Activated T-helper 1 cell treated with anti-CD3 and anti-CD28 coated beads, Interleukin-2, amount 50 U/mL, for 16 hours (primary cell): Measurements from ENCODE around the gene ATXN7L2.
A peak's percentile ranks its signal among the peaks of the same experiment; 100 is the strongest.
"Not testable (repeated sequence)": the region's sequence is repeated elsewhere in the genome, so short reads cannot be mapped to it uniquely, and the experiment has no call there.

Source experiments
- DNase-seq, 2 donors: peaks; one replicate each; pipeline ENCODE4 v3.0.0-alpha.2; 2020; ENCODE audit warnings: low read depth in 1 of 2, low spot score in 1 of 2

ATXN7L2 gene

GRCh38 chr1:109483672-109484518 lies at the start of gene ATXN7L2:
TSS of gene ATXN7L2 (plus strand) at chr1:109483905. CDS start at chr1:109483954, 49 bp downstream.
- peak; percentile 86 to 91 for DNase-seq

GRCh38 chr1:109434484-109434883 lies 49.2 kb upstream of the ATXN7L2 start:
- no peak for DNase-seq

- no peak for DNase-seq
Observed at GRCh38 chr1:109438798-109439297, 44.9 kb upstream of the ATXN7L2 start.

GRCh38 chr1:109441069-109441468 lies 42.6 kb upstream of the ATXN7L2 start:
- DNase-seq, result no peak

- no peak for DNase-seq
Observed at GRCh38 chr1:109443476-109443875, 40.2 kb upstream of the ATXN7L2 start.

GRCh38 chr1:109444346-109444745 lies 39.4 kb upstream of the ATXN7L2 start:
- no peak for DNase-seq

- DNase-seq, result not testable (repeated sequence)
Observed at GRCh38 chr1:109445949-109446695, 37.6 kb upstream of the ATXN7L2 start.

GRCh38 chr1:109447524-109447923 lies 36.2 kb upstream of the ATXN7L2 start:
- no peak for DNase-seq

GRCh38 chr1:109454497-109455133 lies 29.1 kb upstream of the ATXN7L2 start:
- no peak for DNase-seq

- no peak for DNase-seq
Observed at GRCh38 chr1:109457819-109458218, 25.9 kb upstream of the ATXN7L2 start.

- DNase-seq, result no peak
Observed at GRCh38 chr1:109466125-109466451, 17.6 kb upstream of the ATXN7L2 start.

GRCh38 chr1:109466452-109467300 lies 17.0 kb upstream of the ATXN7L2 start, which contains the start of gene SYPL2:
TSS of gene SYPL2 (plus strand) at chr1:109466546. CDS start at chr1:109466844, 298 bp downstream.
- DNase-seq, result no peak

- no peak for DNase-seq
Observed at GRCh38 chr1:109467301-109467777, 16.4 kb upstream of the ATXN7L2 start.

GRCh38 chr1:109468061-109468460 lies 15.6 kb upstream of the ATXN7L2 start:
- DNase-seq, result no peak

GRCh38 chr1:109468903-109469302 lies 14.8 kb upstream of the ATXN7L2 start:
- no peak for DNase-seq

- no peak for DNase-seq
Observed at GRCh38 chr1:109470245-109470644, 13.5 kb upstream of the ATXN7L2 start.

- no peak for DNase-seq
Observed at GRCh38 chr1:109472779-109473178, 10.9 kb upstream of the ATXN7L2 start.

- DNase-seq, result not testable (repeated sequence)
Observed at GRCh38 chr1:109473284-109474057, 10.2 kb upstream of the ATXN7L2 start.

GRCh38 chr1:109474697-109475096 lies 9.0 kb upstream of the ATXN7L2 start:
- DNase-seq, result no peak

- no peak for DNase-seq
Observed at GRCh38 chr1:109475261-109475660, 8.4 kb upstream of the ATXN7L2 start.
